GM21529 (cell line): ENCODE measurements around the gene TRIM63.
"Not testable (repeated sequence)": the region's sequence is repeated elsewhere in the genome, so short reads cannot be mapped to it uniquely, and the experiment has no call there.

Experiments used
- ATAC-seq: cut with Tn5 transposase; IDR thresholded peaks from one replicate; pipeline ENCODE4 v1.9.1; 2021; ENCODE audit not compliant: unreplicated experiment

TRIM63 gene

DNA sequence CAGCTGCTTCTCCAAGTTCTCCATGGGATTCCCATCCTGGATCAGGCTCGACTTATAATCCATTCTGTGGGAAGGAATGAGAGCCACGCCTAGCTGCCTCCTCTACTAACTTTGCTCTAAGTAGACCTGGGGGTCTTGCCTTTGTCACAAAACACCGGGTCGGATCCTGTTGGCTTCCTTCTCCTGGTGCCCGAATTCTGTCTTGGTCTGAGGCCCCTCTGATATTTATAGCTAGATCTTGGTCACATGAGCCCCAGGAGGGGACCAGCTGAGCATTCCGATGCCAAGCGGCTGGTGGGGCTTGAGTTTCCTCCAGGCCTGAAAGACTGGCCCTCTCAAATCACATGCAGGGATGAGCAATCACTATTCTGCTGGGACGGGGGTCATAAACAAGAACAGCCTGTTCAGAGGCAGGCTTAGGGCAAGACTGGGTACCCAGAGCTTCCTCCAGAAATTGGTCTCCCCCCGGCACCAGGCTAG is at the start of gene TRIM63:
Gene TRIM63 (minus strand): TSS at position 199 of the 480 bp plus-strand sequence. CDS start 136 bp downstream, at position 63.
- no peak for ATAC-seq

DNA sequence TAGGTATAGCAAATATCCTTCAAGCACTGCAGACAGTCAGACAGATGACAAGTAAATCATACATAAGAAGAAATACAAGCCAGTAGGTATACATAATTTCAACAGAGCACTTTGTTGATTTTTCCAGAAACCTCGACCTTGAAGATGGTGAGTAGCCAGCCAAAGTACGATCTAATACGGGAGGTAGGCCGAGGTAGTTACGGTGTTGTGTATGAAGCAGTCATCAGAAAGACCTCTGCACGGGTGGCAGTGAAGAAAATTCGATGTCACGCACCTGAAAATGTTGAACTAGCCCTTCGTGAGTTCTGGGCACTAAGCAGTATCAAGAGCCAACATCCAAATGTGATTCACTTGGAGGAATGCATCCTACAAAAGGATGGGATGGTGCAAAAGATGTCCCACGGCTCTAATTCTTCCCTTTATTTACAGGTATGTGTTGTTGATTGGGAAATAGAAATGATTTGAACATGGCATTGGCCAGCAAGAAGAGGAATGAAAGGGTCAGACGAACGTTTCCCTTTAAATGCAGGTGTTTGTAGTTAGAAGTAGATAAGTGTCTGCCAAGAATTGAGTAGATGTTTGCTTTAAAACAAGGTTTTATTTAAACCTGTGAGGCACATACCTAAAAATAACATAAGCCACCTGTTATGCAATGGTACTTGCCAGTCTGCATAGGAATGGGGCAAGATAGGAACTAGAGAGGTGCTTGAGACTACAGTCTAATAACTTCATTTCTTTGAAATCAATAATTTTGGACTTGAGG is 46.9 kb upstream of the TRIM63 start:
- no peak for ATAC-seq

DNA sequence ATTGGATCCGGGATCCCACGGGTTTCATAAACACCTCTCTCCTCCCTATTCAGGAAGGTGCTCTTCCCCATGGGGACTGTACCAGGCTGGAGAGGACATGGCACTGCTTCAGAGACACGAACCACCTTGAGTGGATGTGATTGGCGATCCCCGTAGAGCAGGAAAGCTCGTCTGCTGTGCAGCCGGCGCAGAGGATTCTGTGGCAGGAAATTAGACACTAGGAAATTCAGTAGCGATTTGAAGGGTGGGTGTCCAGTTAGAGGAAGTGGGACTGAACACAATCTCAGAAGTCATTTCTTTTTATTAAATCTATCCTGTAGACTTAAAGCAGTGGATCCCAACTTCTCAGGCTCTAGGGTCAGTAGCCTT is 45.0 kb upstream of the TRIM63 start:
- ATAC-seq = peak; percentile 6

DNA sequence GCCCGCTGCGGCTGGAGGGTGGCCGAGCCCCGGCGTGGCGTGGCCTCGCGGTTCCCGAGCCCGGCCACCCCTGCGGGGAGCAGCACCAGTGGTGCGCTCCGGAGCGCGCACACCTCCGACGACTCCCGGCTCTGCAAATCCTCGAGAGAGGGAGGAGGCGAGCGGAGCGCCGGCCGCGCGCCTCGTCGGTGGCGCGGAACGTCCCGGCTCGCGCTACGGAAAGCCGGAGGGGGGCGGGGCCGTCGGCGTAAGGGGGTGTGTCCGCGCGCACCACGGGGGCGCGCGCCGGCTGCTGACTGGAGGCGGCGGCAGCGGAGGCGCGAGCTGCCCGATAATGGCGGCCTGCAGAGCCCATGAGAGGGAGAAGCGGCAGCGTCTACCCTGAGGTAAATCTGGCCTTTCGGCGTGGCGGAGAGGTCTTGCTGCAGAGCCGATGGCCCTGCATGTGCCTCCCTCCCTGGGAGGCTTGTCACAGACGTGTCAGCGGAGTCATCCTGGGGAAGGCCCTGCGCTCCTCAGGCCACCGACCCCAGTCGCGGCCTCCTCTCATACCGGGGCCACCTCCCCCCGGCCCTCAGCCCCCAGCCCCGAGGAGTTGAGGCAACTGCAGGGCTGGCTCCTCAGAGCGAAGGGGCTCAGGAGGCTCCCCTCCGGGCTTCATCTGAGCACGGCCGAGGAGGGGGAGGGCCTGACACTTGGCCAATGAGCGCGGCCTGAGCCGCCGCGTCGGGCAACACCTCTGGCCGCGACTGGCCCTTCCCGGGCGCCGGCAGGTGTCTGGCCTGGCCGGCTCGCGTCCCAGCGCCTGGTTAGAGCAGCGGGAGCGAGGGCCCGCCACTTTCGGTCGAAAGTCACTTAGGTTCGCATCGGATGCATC is 44.3 kb upstream of the TRIM63 start, which contains the start of gene PDIK1L:
Gene PDIK1L (plus strand): TSS at position 295 of the 877 bp plus-strand sequence. CDS start 2,485 bp downstream, outside the sequence.
- peak; percentile 65 for ATAC-seq

DNA sequence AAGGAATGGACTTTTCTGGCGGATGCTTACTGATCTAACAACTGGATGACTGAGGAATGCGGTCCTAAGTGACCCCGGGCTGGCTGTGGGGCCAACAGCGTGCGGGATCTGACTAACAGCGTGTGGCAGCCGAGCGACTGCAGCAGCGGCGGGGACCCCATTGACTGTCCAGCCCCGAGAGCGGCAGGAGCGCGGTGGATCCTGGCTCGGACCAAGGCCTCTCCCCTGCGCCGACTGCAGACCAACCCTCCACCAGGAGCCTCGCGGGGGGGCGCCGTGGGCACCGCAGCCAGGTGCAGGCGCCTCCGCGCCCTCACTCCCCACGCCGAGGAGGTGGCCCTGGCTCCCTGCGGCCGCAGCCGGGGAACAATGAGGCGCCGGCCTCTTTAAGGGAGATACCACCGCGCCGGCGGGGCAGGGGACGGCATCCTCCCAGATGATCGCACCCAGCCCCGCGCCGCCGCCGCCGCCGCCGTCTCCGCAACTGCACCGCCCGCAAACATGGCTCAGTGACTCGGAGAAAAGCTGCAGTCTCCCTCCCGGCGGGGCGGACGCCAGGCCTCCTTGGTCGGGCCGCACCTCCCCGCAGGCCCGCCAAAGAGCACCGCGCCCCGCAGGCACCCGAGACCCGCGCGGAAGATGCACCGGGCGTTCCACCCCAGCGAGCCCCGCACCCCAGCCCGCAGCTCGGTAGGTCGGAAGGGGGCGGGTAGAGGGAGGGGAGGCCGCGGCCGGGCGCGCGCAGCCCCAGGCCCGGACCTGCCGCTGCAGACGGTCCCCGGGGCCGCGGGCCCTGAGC is 43.5 kb upstream of the TRIM63 start:
- peak; percentile 47 for ATAC-seq

DNA sequence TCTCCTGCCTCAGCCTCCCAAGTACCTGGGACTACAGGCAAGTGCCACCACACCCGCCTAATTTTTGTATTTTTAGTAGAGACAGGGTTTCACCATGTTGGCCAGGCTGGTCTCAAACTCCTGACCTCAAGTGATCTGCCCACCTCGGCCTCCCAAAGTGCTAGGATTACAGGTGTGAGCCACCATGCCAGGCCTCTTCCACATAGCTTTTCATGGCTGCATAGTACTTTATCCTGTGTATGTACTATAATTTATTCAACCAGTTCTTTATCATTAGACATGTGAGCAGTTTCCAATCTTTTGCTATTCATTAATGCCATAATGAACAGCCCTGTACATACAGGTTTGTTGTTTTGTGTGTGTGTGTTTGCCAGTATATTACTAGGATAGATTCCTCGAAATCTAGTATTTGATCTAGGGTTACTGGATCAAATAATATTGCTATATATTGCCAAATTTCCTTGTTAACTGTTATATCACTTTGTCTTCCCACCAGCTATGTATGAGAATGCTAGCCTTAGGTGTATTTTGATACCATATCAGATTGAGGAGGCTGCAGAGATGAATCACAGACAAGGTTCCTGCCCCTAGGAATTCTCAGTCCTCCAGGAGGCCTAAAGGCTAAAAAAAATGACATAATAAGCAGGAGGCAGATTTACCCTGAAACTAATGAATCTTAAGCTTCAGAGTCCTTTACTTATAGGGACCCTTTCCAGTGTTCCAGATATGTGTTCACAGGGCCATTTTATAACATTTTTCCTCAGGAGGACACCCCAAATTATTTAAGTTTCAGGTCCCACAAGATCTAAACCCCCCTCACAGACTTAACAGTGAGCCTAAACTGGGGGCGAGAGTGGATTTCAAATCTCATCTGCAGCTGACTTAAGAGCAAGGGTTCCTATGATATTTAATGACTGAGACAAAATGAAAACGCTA is 42.1 kb upstream of the TRIM63 start:
- no peak for ATAC-seq

DNA sequence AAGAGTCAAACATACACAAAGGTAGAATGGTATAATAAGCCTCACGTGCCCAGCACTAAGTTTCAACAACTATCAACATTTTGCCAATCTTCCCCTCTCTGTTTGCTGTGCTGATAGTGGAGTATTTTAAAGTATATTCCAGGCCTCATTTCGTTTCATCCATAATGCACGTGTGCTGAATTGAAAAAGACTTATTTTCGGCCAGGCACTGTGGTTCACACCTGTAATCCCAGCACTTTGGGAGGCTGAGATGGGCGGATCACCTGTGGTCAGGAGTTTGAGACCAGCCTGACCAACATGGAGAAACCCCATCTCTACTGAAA is 37.8 kb upstream of the TRIM63 start:
- not testable (repeated sequence) for ATAC-seq

DNA sequence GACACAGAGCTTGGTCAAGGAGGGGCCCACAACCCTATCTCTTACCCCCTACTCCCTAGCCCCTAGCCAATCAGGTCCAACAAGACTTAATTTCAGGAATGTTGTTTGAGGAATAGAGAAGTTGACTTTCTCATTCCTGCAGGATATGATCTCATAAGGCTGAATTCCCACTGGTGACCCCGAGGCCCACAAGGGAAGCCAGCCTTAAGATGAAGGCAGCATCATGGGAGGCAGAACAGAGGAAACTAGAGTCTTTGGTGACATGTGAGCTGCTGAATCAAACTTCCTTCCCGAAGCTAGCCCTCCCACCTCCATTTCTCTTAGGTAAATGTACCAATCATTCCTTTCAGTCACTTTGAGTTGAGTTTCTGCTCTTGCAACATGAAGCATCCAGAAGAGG is 35.1 kb upstream of the TRIM63 start:
- no peak for ATAC-seq

DNA sequence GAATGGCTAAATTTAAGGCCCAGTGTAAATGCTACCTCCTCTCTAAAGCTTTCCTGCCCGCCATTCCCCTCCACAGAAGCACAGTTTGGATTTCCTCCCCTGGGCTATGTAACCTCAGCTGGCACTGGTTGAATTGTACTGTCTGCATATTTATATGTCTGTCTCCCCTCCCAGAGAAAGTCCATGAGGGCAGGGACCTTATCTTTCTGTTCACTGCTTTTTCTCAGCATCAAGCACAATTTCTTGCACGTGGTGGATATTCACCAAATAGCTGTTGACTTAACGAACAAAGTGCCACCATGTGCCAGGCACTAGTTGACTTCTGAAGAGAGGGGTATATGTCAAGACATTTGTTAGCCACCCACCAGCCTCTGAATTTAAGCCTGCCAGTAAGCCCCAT is 34.7 kb upstream of the TRIM63 start:
- ATAC-seq = no peak

DNA sequence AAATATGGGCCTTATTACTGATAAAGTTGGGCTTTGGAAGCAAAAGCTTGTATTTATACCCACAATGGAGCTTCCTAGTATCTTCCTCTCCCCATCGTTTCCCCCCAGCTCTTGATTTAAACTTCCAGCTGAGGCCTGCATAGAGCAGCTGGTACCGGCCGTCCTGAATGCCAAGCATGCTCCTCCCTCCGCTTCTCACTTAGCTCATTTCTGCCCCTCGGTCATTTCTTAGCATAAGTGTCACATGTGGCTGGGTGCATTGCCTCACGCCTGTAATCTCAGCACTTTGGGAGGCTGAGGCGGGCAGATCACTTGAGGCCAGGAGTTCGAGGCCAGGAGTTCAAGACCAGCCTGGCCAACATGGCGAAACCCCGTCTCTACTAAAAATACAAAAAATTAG is 32.8 kb upstream of the TRIM63 start:
- ATAC-seq = not testable (repeated sequence)

DNA sequence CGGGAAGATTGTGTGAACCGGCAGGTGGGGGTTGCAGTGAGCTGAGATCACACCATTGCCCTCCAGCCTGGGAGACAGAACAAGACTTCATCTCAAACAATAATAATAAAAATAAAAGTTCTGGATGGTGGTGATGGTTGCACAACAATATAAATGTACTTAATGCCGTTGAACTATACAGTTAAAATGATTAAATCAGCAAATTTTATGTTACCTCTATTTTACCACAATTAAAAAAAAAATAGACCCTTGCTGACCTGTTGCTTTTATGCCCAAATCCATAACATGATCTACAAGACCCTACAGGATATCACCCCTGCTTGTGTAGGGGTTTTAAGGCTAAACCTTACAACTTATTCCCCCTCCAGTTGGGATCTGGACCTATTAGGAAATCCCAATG is 32.4 kb upstream of the TRIM63 start:
- no peak for ATAC-seq

DNA sequence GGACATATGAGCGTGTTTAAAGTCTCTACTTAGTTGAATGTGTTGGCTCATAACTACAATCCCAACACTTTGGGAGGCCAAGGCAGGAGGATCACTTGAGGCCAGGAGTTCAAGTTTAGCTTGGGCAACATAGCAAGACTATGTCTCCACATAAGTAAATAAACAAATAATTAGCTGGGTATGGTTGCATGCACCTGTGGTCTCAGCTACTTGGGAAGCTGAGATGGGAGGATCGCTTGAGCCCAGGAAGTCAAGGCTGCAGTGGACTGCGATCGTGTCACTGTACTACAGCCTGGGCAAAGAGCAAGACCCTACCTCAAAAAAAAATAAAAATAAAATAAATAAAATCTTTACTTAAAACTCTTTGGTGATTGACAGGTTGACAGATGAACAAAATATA is 31.2 kb upstream of the TRIM63 start:
- ATAC-seq = no peak

DNA sequence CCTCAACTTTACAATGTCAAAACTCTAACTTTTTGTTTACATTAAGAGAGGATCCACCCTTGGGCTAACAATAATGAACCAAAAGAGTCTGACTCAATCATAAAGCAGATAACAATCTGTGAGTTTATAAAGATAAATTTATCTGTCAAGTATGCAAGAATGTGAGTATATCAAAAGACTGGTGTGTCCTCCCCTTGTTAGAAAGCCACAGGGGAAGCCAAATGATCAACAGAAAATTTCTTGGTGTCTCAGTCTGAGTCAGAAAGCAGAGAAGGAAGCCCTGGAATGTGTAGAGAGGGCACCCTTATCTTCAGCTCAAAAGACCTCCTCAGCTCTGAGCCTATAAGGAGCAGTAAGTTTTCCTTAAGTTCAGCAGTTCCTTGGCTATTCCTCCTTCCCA is 30.3 kb upstream of the TRIM63 start:
- ATAC-seq = no peak

DNA sequence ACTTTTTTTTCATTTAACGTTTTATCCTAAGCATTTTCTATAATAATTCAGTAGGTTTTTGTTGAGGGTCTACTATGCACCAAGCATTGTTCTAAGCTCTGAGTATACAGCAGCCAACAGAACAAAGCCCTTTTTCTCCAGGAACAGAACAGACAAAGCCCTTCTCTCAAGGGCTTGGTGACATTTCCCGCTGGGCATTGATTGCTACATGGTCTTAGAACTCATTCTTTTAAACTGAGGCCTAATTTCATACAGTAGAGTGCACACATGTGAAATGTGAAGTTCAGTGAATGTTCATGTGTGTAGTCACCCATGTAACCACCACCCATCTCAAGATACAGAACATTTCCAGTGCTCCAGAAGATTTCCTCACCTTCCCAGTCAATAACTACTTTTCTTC is 29.0 kb upstream of the TRIM63 start:
- ATAC-seq = no peak

DNA sequence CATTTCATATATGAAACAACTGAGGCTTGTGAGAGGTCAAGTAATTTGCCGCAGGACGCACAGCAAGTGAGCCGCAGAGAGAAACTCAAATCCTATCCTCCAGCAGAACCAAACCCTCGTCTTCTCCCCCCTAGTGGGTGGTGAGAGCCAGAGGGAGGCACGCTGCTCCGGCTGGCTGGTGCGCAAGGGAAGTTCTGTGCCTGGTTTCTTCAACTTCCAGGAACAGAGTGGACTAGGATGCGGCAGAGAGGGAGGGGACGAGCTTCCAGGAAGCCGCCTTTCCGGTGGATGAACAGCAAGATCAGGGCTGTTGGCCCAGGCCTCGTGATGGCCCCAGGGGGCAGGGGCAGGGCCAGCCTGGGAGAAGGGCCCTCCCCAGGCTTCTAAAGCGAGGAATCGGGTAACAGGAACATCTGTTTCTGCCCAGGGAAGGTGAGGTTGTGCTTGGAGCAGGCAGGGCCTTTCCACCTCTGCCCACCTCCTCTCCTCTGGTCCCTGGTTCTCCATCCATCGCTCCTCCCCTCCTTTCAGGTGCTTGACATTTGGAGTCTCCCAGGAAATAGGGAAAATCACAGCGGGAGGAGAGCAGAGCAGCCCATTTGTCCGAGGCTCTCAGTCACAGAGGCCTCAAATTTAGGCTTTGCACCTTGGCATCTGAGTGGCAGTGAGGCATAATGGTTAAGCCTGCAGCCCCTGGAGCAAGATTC is 27.4 kb upstream of the TRIM63 start:
- ATAC-seq = no peak

DNA sequence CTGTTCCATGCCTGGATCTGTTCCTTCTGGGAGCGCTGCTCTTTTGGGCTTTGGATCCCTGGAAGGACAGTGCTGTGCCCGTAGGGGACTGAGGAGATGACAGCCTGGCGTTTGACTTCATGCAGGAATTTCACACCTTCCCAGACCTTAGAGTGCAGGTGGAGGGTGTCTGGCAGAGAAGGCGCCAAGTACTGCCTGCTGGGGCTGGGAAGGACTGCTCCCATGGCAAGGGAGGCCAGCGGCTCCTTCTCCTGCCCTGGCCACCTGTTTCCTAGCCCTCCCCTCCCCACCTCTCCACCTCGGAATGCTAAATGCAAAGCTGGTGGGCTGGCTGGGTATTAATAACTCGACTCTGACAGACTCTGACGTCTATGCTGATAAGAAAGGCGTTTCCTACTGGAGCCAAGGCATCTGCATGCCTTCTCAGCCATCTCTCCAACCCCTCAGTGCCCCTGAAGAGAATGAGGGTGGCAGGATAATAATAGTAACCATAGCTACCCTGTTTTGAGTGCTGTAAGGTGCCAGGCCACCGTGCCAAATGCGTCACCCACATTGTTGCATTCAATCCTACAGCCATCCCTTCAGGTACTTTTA is 26.7 kb upstream of the TRIM63 start:
- ATAC-seq = no peak

DNA sequence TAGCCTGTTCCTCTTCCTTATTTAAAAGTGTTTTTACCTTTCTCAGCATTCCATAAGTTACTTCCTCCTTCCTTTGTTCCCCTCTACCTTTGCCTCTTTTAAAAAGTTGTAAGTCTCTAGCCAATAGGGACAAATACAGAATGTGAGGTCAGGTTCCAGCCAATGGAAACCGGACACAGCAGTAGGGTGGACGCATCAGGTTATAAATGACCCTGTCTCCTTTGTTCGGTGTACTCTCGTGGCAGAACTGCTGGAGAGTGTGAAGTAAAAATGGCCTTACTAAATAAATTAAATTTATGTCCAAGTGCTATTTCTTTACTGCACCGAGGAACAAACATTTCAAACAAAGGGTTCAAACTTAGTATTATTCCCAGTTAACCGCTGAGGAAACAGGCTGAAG is 26.1 kb upstream of the TRIM63 start:
- ATAC-seq = not testable (repeated sequence)

DNA sequence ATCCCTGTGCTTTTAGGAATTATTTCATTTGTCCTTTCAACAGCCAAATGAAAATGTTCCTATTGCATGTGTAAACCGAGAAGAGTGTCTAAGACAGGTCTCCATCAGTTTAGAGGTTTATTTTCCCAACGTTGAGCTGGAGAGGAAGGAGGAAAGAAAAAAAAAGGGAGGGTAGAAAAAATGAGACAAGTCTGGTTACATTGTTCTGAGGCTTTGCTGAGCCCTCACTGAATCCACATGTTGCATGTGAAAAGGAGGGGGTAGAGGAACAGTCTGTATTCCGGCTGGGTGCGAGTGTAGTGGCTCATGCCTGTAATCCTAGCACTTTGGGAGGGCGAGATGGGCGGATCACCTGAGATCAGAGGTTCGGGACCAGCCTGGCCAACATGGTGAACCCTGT is 25.0 kb upstream of the TRIM63 start:
- ATAC-seq = no peak

DNA sequence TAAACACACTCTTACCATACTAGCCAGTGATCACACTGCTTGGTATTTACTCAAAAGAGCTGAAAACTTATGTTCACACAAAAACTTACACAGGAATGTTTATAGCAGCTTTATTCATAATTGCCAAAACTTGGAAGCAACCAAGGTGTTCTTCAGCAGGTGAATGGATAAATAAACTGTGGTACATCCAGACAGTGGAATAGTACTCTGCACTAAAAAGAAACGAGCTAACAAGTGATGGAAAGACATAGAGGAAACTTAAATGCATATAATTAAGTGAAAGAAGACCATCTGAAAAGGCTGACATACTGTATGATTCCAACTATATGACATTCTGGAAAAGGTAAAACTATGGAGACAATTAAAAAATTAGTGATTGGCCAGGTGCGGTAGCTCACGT is 23.5 kb upstream of the TRIM63 start:
- ATAC-seq = no peak
